Neuronal stem cell (in vitro differentiated cells): ENCODE measurements around the gene RAVER1.
A peak's percentile ranks its signal among the peaks of the same experiment; 100 is the strongest.

ENCODE experiments used
- DNase-seq: peaks from one replicate; pipeline ENCODE4 v3.0.0-alpha.2; 2013; ENCODE audit warnings: low spot score
- H2AFZ ChIP-seq: one replicate; pipeline ENCODE4 v1.6.1; 2013; ENCODE audit warnings: mild to moderate bottlenecking, low read length, inconsistent platforms
- H2AK5ac ChIP-seq: 2 replicates; pipeline ENCODE4 v1.6.1; 2013; ENCODE audit warnings: low read depth, mild to moderate bottlenecking, inconsistent platforms, low read length, moderate library complexity, mixed read lengths
- H2BK120ac ChIP-seq: 2 replicates; pipeline ENCODE4 v1.6.1; 2013; ENCODE audit warnings: low read depth, mild to moderate bottlenecking, inconsistent platforms, low read length, moderate library complexity, mixed read lengths
- H2BK12ac ChIP-seq: one replicate; pipeline ENCODE4 v1.6.1; 2013; ENCODE audit warnings: low read length, inconsistent platforms
- H2BK15ac ChIP-seq: 2 replicates; pipeline ENCODE4 v1.6.1; 2013; ENCODE audit warnings: mild to moderate bottlenecking, low read length, inconsistent platforms, mixed read lengths
- H2BK5ac ChIP-seq: one replicate; pipeline ENCODE4 v1.6.1; 2013; ENCODE audit warnings: inconsistent platforms, mild to moderate bottlenecking, low read length, moderate library complexity
- H3K14ac ChIP-seq: one replicate; pipeline ENCODE4 v1.6.1; 2013; ENCODE audit warnings: low read length, inconsistent platforms
- H3K18ac ChIP-seq: 2 replicates; pipeline ENCODE4 v1.6.1; 2013; ENCODE audit warnings: low read length, inconsistent platforms
- H3K23ac ChIP-seq: 2 replicates; pipeline ENCODE4 v1.6.1; 2013; ENCODE audit warnings: low read depth, mild to moderate bottlenecking, mixed read lengths, low read length, inconsistent platforms; ENCODE audit not compliant: poor library complexity
- H3K27ac ChIP-seq: replicated peaks from 3 replicates; pipeline ENCODE4 v1.5.1; 2013; ENCODE audit warnings: low read length, inconsistent platforms
- H3K27me3 ChIP-seq, 3 experiments: 2 replicates each; pipeline ENCODE4 v1.6.1; 2013; ENCODE audit warnings: low read length in 3 of 3, mild to moderate bottlenecking in 2 of 3, inconsistent platforms in 1 of 3, low read depth in 1 of 3, mixed read lengths in 1 of 3, moderate library complexity in 1 of 3; ENCODE audit not compliant: control insufficient read depth in 3 of 3, insufficient read depth in 3 of 3
- H3K36me3 ChIP-seq, 2 donors: replicated peaks in 1 of 2; 2 replicates each; pipeline ENCODE4 v1.6.1; 2013; ENCODE audit warnings: low read length in 2 of 2; ENCODE audit not compliant: control insufficient read depth in 2 of 2, insufficient read depth in 2 of 2
- H3K4ac ChIP-seq: 2 replicates; pipeline ENCODE4 v1.6.1; 2013; ENCODE audit warnings: inconsistent platforms, mild to moderate bottlenecking, low read length, moderate library complexity
- H3K4me1 ChIP-seq, 2 donors: 1 replicate in 1 of 2; 2 replicates in 1 of 2; pipeline ENCODE4 v1.6.1; 2013; ENCODE audit warnings: low read length in 2 of 2, low read depth in 1 of 2; ENCODE audit not compliant: control insufficient read depth in 2 of 2, insufficient read depth in 1 of 2
- H3K4me2 ChIP-seq: one replicate; pipeline ENCODE4 v1.6.1; 2013; ENCODE audit warnings: mild to moderate bottlenecking, low read length, inconsistent platforms; ENCODE audit not compliant: insufficient read depth, poor library complexity, severe bottlenecking
- H3K4me3 ChIP-seq, 2 donors: 2 replicates each; pipeline ENCODE4 v1.5.1; 2013; ENCODE audit warnings: low read length in 2 of 2, mild to moderate bottlenecking in 2 of 2, inconsistent platforms in 1 of 2, moderate library complexity in 1 of 2
- H3K79me1 ChIP-seq: one replicate; pipeline ENCODE4 v1.6.1; 2013; ENCODE audit warnings: low read depth, mild to moderate bottlenecking, inconsistent platforms, low read length, moderate library complexity
- H3K9ac ChIP-seq: one replicate; pipeline ENCODE4 v1.6.1; 2013; ENCODE audit warnings: mild to moderate bottlenecking, low read depth, low read length, inconsistent platforms; ENCODE audit not compliant: poor library complexity
- H3K9me3 ChIP-seq, 2 donors: replicated peaks in 1 of 2; 2 replicates each; pipeline versions ENCODE3 to v1.6.1; 2013; ENCODE audit warnings: low read length in 2 of 2, mild to moderate bottlenecking in 2 of 2, inconsistent platforms in 1 of 2, low read depth in 1 of 2, mixed read lengths in 1 of 2, moderate library complexity in 1 of 2; ENCODE audit not compliant: control insufficient read depth in 2 of 2, insufficient read depth in 1 of 2
- H4K8ac ChIP-seq: one replicate; pipeline ENCODE4 v1.6.1; 2013; ENCODE audit warnings: low read depth, mild to moderate bottlenecking, inconsistent platforms, low read length, moderate library complexity
- H4K91ac ChIP-seq: one replicate; pipeline ENCODE4 v1.6.1; 2013; ENCODE audit warnings: low read length, low read depth, mild to moderate bottlenecking, inconsistent platforms; ENCODE audit not compliant: poor library complexity
- WGBS, 2 donors: extraction: QIAGEN DNeasy Blood & Tissue Kit; methylation state at CpG; one replicate each; pipeline ENCODE4 v1.1.7; 2013; ENCODE audit warnings: missing lambda C conversion rate in 2 of 2, mixed read lengths in 1 of 2; ENCODE audit not compliant: insufficient read length in 2 of 2, insufficient replicate concordance in 1 of 2; ENCODE audit errors: extremely low coverage in 2 of 2; 5-methylcytosine and 5-hydroxymethylcytosine counted together

RAVER1 gene

GRCh38 chr19:10356431-10356830 lies 23.1 kb upstream of the RAVER1 start:
- Histone ChIP-seq H3K4ac (no peak overlapping the region), H2BK5ac (no peak overlapping the region), H3K27ac (no peak overlapping the region), H2BK120ac (no peak overlapping the region), H3K4me2 (no peak overlapping the region), H3K4me1 (peaks cover 0 to 17% of the 10 kb centered on the region in 2 donors), H3K9ac (no peak overlapping the region), H3K4me3 (no peak overlapping the region), H2BK12ac (no peak overlapping the region), H3K36me3 (peaks cover 15 to 73% of the 10 kb centered on the region in 2 donors), H3K18ac (no peak overlapping the region), H2BK15ac (no peak overlapping the region), H3K9me3 (no peaks in the 10 kb centered on the region), H4K91ac (no peak overlapping the region), H3K27me3 (no peaks in the 10 kb centered on the region), H3K79me1 (no peaks in the 10 kb centered on the region), H3K14ac (no peak overlapping the region), H4K8ac (peak overlapping the region; percentile 82), H2AK5ac (no peak overlapping the region), H3K23ac (peak overlapping the region; percentile 31), H2AFZ (no peak overlapping the region)
- no peak for DNase-seq
- no CpG with 5 or more reads among the region's 12 CpGs for WGBS, 2 donors

GRCh38 chr19:10353793-10354391 lies 20.6 kb upstream of the RAVER1 start:
- Histone ChIP-seq H4K8ac (no peak overlapping the region), H3K9me3 (no peaks in the 10 kb centered on the region), H3K14ac (no peak overlapping the region), H2BK15ac (no peak overlapping the region), H4K91ac (no peak overlapping the region), H3K27me3 (no peaks in the 10 kb centered on the region), H3K4me3 (peak overlapping the region in 1 of 2 donors; percentile 75), H2AK5ac (no peak overlapping the region), H3K9ac (peak overlapping the region; percentile 77), H3K27ac (peak overlapping the region; percentile 74), H2AFZ (no peak overlapping the region), H2BK120ac (no peak overlapping the region), H3K4me2 (peak overlapping the region; percentile 99), H2BK5ac (peak overlapping the region; percentile 78), H2BK12ac (no peak overlapping the region), H3K36me3 (peaks cover 6 to 68% of the 10 kb centered on the region in 2 donors), H3K4me1 (peaks cover 0 to 17% of the 10 kb centered on the region in 2 donors), H3K79me1 (no peaks in the 10 kb centered on the region), H3K23ac (peak overlapping the region; percentile 93), H3K4ac (no peak overlapping the region), H3K18ac (peak overlapping the region; percentile 91)
- peak; percentile 92 for DNase-seq
- no CpG with 5 or more reads among the region's 32 CpGs for WGBS, 2 donors

GRCh38 chr19:10352764-10353671 lies 19.7 kb upstream of the RAVER1 start:
- H3K14ac ChIP-seq, result peak overlapping the region; percentile 86
- H3K4me3 ChIP-seq, result peak overlapping the region in 1 of 2 donors; percentile 75
- H3K27ac ChIP-seq, result peak overlapping the region; percentile 74
- H3K4me1 ChIP-seq, result peaks cover 0 to 17% of the 10 kb centered on the region in 2 donors
- H2AFZ ChIP-seq, result no peak overlapping the region
- H3K18ac ChIP-seq, result peak overlapping the region; percentile 98
- no CpG with 5 or more reads among the region's 63 CpGs for WGBS, 2 donors
- H2BK12ac ChIP-seq, result peak overlapping the region; percentile 97
- no peaks in the 10 kb centered on the region for H3K27me3 ChIP-seq
- H2AK5ac ChIP-seq, result peak overlapping the region; percentile 70
- no peaks in the 10 kb centered on the region for H3K9me3 ChIP-seq
- peak overlapping the region; percentile 94 for H2BK15ac ChIP-seq
- DNase-seq, result peak; percentile 85
- peak overlapping the region; percentile 96 for H4K91ac ChIP-seq
- no peaks in the 10 kb centered on the region for H3K79me1 ChIP-seq
- peak overlapping the region; percentile 87 for H3K9ac ChIP-seq
- H3K4ac ChIP-seq, result peak overlapping the region; percentile 96
- H4K8ac ChIP-seq, result peak overlapping the region; percentile 99
- peak overlapping the region; percentile 87 for H2BK120ac ChIP-seq
- peak overlapping the region; percentile 93 for H3K23ac ChIP-seq
- peak overlapping the region; percentile 99 for H3K4me2 ChIP-seq
- peaks cover 4 to 62% of the 10 kb centered on the region in 2 donors for H3K36me3 ChIP-seq
- H2BK5ac ChIP-seq, result peak overlapping the region; percentile 78

GRCh38 chr19:10346509-10346908 lies 13.2 kb upstream of the RAVER1 start:
- WGBS, 2 donors, result no CpG with 5 or more reads among the region's 10 CpGs
- Histone ChIP-seq H3K4me1 (no peaks in the 10 kb centered on the region), H2AK5ac (no peak overlapping the region), H3K9me3 (no peaks in the 10 kb centered on the region), H2AFZ (no peak overlapping the region), H3K23ac (no peak overlapping the region), H2BK12ac (no peak overlapping the region), H3K79me1 (no peaks in the 10 kb centered on the region), H3K27ac (no peak overlapping the region), H3K4me3 (no peak overlapping the region), H4K91ac (no peak overlapping the region), H3K4me2 (no peak overlapping the region), H2BK15ac (no peak overlapping the region), H2BK5ac (no peak overlapping the region), H3K18ac (no peak overlapping the region), H3K36me3 (peaks cover 0 to 16% of the 10 kb centered on the region in 2 donors), H3K9ac (no peak overlapping the region), H3K14ac (no peak overlapping the region), H3K27me3 (no peaks in the 10 kb centered on the region), H3K4ac (no peak overlapping the region), H4K8ac (no peak overlapping the region), H2BK120ac (no peak overlapping the region)
- DNase-seq, result no peak
